Measurements from ENCODE around the gene MRTFA. TPM values are rescaled to one million over a fixed set of nuclear protein-coding genes. Genes with fewer than 3 reads are reported as not detected.

Gene MRTFA
- total and polyA plus RNA-seq, 4 donors, result 7.5 to 22.0 (median 9.6) TPM

GRCh38 chr22:40567106-40567505 lies 69.4 kb downstream of the MRTFA start:
- H3K4me1 ChIP-seq (ENCODE audit: control insufficient read depth in 4 of 4, insufficient read depth in 4 of 4, low read length in 3 of 4), result peaks cover 0 to 4% (median 0%) of the 10 kb centered on the region in 4 donors
- DNase-seq (ENCODE audit: low spot score), result no peak
- 83% methylated on average over 3 of the region's 3 CpGs for WGBS
- H3K9ac ChIP-seq (ENCODE audit: low read depth in 1 of 2, low read length in 2 of 2), result no peak overlapping the region
- no peaks in the 10 kb centered on the region for H3K9me3 ChIP-seq (ENCODE audit: control insufficient read depth in 4 of 4, low read length in 3 of 4)
- no peaks in the 10 kb centered on the region for H3K27me3 ChIP-seq (ENCODE audit: control insufficient read depth in 4 of 4, insufficient read depth in 4 of 4, low read length in 3 of 4)
- no peaks in the 10 kb centered on the region for H3K36me3 ChIP-seq (ENCODE audit: control insufficient read depth in 4 of 4, insufficient read depth in 3 of 4, low read depth in 1 of 4, low read length in 3 of 4)
- no peak overlapping the region for H3K4me3 ChIP-seq (ENCODE audit: low read depth in 1 of 3, low read length in 3 of 3)
- TF ChIP-seq TAF1 (conservative IDR thresholded peaks at IDR 0.05), result no peak
- H3K27ac ChIP-seq (ENCODE audit: low read depth in 1 of 2, low read length in 2 of 2), result no peak overlapping the region

GRCh38 chr22:40560994-40561515 lies 75.5 kb downstream of the MRTFA start:
- H3K27ac ChIP-seq (ENCODE audit: low read depth in 1 of 2, low read length in 2 of 2), result no peak overlapping the region
- H3K4me1 ChIP-seq (ENCODE audit: control insufficient read depth in 4 of 4, insufficient read depth in 4 of 4, low read length in 3 of 4), result peaks cover 0 to 1% (median 0%) of the 10 kb centered on the region in 4 donors
- no peaks in the 10 kb centered on the region for H3K27me3 ChIP-seq (ENCODE audit: control insufficient read depth in 4 of 4, insufficient read depth in 4 of 4, low read length in 3 of 4)
- no peaks in the 10 kb centered on the region for H3K9me3 ChIP-seq (ENCODE audit: control insufficient read depth in 4 of 4, low read length in 3 of 4)
- no peak overlapping the region for H3K9ac ChIP-seq (ENCODE audit: low read depth in 1 of 2, low read length in 2 of 2)
- WGBS, result 95% methylated on average over 2 of the region's 2 CpGs
- no peak for TF ChIP-seq RXRA (IDR thresholded peaks at IDR 0.05)
- TF ChIP-seq HNF4G (IDR thresholded peaks at IDR 0.05), result no peak
- no peak for TF ChIP-seq FOXA2 (IDR thresholded peaks at IDR 0.05)
- TF ChIP-seq HNF4A (conservative IDR thresholded peaks at IDR 0.05), result no peak
- no peak for TF ChIP-seq EGR1 (IDR thresholded peaks at IDR 0.05; ENCODE audit: low read depth in 2 of 2)
- TF ChIP-seq YY1 (IDR thresholded peaks at IDR 0.05), result no peak
- TF ChIP-seq JUND (IDR thresholded peaks at IDR 0.05), result no peak
- TF ChIP-seq ZBTB33 (IDR thresholded peaks at IDR 0.05), result no peak
- TF ChIP-seq CTCF (IDR thresholded peaks at IDR 0.05; ENCODE audit: low read depth, low read length, missing input control), result no peak
- TF ChIP-seq ATF3 (IDR thresholded peaks at IDR 0.05), result no peak
- TF ChIP-seq RAD21 (IDR thresholded peaks at IDR 0.05), result no peak
- no peaks in the 10 kb centered on the region for H3K36me3 ChIP-seq (ENCODE audit: control insufficient read depth in 4 of 4, insufficient read depth in 3 of 4, low read depth in 1 of 4, low read length in 3 of 4)
- no peak for DNase-seq (ENCODE audit: low spot score)
- no peak overlapping the region for H3K4me3 ChIP-seq (ENCODE audit: low read depth in 1 of 3, low read length in 3 of 3)

GRCh38 chr22:40560551-40560950 lies 76.0 kb downstream of the MRTFA start:
- TF ChIP-seq REST (IDR thresholded peaks at IDR 0.05) (no peak), TAF1 (conservative IDR thresholded peaks at IDR 0.05) (no peak), MAX (IDR thresholded peaks at IDR 0.05) (no peak), ATF3 (IDR thresholded peaks at IDR 0.05) (no peak)
- WGBS, result 85% methylated on average over 3 of the region's 3 CpGs
- Histone ChIP-seq H3K4me3 (ENCODE audit: low read depth in 1 of 3, low read length in 3 of 3) (no peak overlapping the region), H3K4me1 (ENCODE audit: control insufficient read depth in 4 of 4, insufficient read depth in 4 of 4, low read length in 3 of 4) (peaks cover 0 to 1% (median 0%) of the 10 kb centered on the region in 4 donors), H3K9ac (ENCODE audit: low read depth in 1 of 2, low read length in 2 of 2) (no peak overlapping the region), H3K36me3 (ENCODE audit: control insufficient read depth in 4 of 4, insufficient read depth in 3 of 4, low read depth in 1 of 4, low read length in 3 of 4) (no peaks in the 10 kb centered on the region), H3K27ac (ENCODE audit: low read depth in 1 of 2, low read length in 2 of 2) (no peak overlapping the region), H3K27me3 (ENCODE audit: control insufficient read depth in 4 of 4, insufficient read depth in 4 of 4, low read length in 3 of 4) (no peaks in the 10 kb centered on the region), H3K9me3 (ENCODE audit: control insufficient read depth in 4 of 4, low read length in 3 of 4) (no peaks in the 10 kb centered on the region)
- DNase-seq (ENCODE audit: low spot score), result no peak
